COLO668 (cell line): ENCODE data around the gene ESYT2.
"Not testable (repeated sequence)": the region's sequence is repeated elsewhere in the genome, so short reads cannot be mapped to it uniquely, and the experiment has no call there.

Source experiments
- DNase-seq: peaks from one replicate; lab custom pipeline; 2025; ENCODE audit not compliant: unreplicated experiment; lab: John Stamatoyannopoulos, UW

The ESYT2 gene

GRCh38 chr7:158727690-158728089, 101.6 kb downstream of the ESYT2 start:
- DNase-seq, result no peak

DNA sequence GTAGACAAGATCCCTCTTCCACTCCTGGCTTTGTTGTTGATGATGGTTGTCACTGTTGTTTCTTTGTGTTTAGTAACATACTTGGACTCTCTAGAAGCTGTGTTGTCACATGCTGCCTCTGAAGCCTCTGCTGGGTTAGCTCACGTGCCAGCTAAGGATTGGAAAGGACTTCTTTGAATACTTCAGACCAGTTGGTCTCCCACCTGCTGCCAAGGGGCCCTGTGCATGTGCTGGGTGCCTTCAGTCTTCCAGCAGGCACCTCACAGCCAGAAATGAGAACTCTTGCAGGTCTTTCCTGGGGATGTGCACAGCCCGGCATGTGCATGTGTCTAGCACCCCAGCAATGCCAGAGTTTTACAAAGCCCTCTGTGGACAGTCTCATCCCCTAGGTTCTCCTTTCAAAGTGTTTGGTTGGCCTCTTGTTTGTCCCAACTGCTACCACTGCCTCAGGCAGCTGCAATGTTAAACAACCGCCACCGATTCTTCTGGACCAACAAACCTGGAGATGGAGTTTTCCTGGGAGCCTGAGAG, 103.0 kb downstream of the ESYT2 start:
- DNase-seq, result no peak

DNA sequence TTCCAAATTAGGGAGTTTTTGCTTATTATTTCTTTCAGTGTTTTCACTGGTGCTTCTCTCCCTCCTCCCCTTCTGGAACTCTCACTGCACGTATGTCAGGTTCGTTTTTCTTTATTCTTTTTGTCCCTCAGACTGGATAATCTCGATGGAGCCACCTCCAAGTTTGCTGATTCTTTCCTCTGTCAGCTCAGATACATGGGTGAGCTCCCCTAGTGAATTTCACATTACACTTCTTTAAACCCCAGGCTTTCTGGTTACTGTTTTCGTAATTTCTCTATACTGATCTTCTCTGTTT, 103.9 kb downstream of the ESYT2 start:
- no peak for DNase-seq

GRCh38 chr7:158724658-158725505, 104.4 kb downstream of the ESYT2 start:
- DNase-seq, result no peak

DNA sequence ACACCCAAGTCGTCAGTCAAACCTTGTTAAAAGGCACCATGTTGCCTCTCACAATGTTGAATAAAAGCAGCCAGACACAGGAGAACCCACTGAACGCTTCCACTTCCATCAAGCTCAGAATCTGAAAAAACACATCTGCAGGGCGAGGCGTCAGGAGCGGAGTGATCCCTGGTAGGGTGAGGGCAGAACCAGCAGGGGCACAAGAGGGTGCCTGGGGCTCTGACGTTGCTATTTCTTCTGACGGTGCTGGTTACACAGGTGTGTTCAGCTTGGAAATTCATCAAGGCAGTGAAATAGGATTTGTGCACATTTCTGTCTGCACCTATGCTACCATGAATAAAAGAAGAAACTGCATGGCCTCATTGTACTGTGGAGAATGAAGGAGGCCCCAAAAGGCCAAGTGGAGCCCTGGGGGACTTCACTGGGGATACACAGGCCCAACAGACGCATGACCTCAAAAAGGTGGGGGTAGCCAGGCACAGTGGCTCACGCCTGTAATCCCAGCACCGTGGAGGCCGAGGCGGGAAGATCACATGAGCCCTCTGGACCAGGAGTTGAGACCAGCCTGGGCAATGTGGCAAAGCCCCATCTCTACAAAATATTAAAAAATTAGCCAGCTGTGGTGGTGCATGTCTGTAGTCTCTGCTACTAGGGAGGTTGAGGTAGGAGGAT, 105.5 kb downstream of the ESYT2 start:
- no peak for DNase-seq

DNA sequence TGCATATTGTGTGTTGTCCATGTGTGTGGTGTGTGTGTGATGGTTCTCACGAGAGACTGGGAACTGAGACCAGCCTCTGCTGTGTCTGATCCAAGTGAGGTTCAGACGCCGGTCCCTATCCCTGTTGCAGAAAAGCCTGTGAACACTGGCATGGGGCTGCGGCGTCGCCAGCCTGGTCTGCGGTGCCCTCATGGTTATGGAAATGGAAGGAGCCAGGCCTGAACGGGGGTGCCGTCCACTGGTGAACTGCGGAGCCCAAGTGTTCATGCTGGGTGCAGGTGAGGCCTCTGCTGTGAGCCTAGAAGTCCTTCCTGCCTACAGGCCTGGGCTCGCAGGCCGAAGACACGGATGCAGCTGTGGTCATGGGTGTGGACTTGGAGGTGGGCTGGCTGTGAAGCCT, 106.0 kb downstream of the ESYT2 start:
- DNase-seq, result no peak

DNA sequence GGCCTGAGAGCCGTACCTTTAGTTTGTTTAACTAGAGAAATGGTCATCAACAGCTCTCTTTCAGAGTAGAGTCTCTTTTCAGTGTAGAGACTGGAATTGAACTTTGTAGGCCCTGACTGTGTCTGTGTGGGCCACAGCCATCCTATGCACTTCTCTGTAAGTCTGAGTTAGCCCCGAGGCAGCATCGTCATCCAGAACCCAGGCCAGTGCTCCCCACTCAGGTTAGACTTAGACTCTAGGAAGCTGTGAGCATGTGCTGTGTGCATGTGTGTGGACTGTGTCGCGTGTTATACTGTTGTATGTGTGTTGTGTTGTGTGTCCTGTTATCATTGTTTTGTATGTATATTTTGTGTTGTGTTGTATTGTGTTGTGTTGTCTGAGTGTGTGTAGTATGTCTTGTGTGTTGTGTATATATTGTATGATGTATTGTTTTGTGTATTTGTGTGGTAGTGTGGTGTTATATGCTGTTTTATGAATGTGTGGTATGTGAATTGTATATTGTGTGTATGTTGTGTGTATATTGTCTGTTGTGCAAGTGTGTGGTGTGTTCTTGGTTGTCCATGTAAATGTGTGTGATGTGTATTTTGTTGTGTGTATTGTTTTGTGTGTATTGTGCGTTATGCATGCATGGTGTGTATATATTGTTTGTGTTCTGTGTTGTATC, 106.6 kb downstream of the ESYT2 start:
- DNase-seq, result no peak

DNA sequence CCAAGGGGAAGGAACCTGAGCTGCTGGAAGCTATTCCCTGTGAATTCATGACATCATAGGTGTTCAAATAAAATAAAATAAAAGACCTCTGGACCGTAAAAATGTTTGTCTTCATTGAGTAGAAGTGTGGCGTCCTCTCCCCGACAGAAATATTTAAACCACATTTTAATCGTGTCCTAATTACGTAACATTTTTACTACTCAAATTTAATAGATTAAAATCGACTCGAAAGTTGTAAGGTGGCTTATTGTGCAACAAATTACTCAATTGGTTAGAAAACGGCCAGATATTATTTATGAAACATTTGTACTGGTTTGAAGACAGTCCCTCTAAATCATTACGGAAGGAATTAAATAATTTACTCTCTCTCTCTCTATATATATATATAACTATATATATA, 109.2 kb downstream of the ESYT2 start:
- no peak for DNase-seq

DNA sequence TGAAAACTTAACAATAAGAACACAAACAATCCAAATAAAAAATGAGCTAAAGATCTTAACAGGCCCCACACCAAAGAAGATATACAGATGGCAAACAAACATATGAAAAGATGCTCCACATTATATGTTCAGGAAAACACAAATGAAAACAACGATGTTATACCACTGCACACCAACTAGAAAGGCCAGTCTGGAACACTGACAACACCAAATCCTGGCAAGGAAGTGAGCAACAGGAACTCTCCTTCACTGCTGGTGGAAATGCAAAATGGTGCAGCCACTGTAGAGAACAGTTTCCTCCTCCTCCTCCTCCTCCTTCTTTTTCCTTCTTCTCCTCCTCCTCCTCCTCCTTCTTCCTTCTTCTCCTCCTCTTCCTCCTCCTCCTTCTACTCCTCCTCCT, 112.5 kb downstream of the ESYT2 start:
- DNase-seq, result no peak

DNA sequence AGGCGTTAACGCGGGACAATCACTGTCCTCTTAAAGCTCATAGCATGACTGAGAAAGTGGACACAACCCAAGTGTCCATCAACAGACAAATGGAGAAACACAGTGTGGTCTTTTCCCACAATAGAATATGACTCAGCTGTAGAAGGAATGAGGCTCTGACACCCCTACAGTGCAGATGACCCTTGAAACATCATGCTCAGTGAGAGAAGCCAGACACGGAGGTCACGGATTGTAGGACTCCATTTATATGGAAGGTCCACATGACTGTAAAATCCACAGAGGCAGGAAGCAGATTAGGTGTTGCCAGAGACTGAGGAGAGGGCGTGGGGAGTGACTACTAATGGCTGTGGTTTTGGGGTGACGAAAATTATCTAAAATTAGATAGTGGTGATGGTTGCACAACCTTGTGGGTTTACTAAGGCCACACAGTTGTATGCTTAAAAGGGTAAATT, 118.6 kb downstream of the ESYT2 start:
- no peak for DNase-seq

DNA sequence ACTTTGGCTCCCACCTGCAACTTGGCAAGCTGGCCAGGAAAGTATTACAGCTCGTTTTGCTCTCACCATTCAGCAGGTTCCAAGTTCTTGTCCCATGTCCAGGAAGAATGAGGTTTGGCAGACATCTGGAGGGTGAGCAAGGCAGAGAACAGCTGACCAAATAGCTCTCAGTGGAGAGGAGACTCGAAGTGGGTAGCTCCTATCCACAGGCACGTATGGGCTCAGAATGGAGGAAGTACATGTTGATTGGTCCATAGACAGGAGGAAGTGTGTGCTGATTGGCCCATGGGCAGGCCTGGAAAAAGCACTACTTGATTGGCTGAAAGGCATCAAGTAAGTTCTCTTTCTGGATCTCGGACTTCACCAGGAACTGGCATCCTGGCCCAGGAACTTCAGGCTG, 121.7 kb downstream of the ESYT2 start:
- DNase-seq, result no peak

- DNase-seq, result no peak
Observed at GRCh38 chr7:158706710-158707590, 122.4 kb downstream of the ESYT2 start.

DNA sequence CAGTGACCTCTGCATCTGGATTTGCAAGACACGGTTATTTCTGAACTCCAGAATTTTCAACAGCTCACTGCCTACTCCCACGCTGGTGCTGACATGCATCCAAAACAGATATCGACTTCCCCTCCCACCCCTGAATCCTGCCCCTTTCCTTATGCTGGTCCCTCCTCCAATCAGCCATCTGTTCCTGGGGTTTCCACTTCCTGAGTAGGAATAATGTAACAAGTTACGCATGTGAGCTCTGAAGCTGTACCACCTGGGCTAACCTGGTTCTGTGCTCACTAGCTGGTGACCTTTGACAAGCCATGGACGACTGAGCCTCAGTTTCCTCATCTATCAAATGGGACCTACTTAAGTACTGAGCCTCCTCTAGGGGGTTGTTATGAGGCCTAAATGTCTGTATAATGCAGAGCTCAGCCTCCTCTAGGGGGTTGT, 123.0 kb downstream of the ESYT2 start:
- DNase-seq, result no peak

GRCh38 chr7:158705234-158705850, 124.0 kb downstream of the ESYT2 start:
- DNase-seq, result peak; percentile 64

GRCh38 chr7:158704524-158705233, 124.6 kb downstream of the ESYT2 start, which contains the start of gene NCAPG2:
NCAPG2 (minus strand) TSS chr7:158704804; CDS start chr7:158701899, 2,905 bp downstream.
- DNase-seq, result peak; percentile 100

DNA sequence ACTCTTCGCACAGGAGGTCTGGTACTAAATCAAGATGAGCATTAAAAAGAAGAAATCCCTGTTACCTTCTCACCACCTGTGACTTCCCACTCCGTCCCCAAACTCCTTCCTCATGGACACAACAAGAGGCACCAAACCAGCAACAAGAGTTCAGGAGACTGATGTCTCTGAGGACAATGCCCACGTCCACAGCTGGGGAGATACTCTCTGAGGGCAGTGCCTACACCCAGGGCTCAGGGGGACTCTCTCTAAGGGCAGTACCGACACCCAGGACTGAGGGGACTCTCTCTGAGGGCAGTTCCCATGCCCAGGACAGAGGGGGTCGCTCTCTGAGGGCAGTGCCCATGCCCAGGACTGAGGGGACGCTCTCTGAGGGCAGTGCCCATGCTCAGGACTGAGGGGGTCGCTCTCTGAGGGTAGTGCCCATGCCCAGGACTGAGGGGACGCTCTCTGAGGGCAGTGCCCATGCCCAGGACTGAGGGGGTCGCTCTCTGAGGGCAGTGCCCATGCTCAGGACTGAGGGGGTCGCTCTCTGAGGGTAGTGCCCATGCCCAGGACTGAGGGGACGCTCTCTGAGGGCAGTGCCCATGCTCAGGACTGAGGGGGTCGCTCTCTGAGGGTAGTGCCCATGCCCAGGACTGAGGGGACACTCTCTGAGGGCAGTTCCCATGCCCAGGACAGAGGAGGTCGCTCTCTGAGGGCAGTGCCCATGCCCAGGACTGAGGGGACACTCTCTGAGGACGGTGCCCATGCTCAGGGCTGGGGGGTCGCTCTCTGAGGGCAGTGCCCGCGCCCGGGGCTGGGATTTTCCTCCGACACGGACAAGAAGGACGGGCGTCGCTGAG, 125.4 kb downstream of the ESYT2 start:
- DNase-seq, result not testable (repeated sequence)

DNA sequence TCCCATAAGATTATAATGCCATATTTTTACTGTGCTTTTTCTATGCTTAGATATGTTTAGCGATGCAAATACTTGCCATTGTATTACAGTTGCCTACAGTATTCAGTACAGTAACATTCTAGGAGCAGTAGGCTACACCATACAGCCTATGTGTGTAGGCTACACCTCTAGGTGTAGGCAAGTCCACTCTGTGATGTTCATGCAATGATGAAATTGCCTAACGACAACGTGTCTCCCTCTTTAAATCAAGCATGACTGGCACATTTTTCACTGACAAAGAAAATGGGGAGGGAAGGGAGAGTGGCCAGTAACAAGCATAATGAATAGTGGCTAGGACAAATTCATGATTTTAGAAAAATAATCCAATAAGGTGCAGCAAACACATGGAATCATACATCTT, 126.4 kb downstream of the ESYT2 start:
- no peak for DNase-seq

DNA sequence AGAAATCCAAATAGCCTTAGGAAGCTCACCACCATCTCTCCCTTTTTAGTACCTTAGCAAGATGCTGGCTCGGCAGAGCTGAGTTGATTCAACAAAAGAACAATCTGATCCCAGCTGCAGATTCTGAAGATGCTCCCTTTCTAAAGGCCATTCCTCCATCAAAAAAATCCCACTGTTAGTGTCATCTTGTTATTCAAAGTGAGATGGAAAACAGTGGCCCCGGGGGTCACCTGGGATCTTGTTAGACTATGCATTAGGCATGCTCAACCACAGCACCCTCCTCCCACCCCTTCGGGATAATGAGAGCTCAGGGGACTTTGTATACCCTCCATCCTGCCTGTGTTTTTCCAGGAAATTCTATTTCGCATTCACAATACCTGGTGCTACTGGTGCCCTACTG, 127.1 kb downstream of the ESYT2 start:
- DNase-seq, result no peak

DNA sequence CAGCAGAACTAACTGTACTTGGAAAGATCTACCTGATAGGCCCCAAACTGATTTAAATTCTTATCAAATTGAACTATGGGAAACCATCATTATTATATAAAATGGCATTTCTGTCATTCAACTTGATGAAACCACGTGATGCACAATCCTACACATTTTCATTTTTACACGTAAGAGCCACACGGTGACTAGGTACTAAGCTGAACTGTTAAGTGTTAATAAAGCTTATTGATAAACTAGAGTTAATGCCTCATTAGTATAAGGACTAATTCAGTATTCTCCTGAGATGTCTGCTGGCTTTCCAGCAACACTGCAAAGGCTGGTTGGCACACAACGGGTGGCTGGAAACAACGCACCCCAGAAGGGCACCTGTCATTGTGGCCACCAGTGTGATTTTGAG, 129.3 kb downstream of the ESYT2 start:
- no peak for DNase-seq
